ENCODE measurements around the gene RBM39.

The RBM39 gene

GRCh38 chr20:35665949-35666288 is 76.1 kb downstream of the RBM39 start:
- no peak for DNase-seq

GRCh38 chr20:35664466-35665206 is 77.4 kb downstream of the RBM39 start, which contains the start of the genes CPNE1 and RBM12:
CPNE1 (minus strand) TSS chr20:35664900; CDS start chr20:35632923, 31,977 bp downstream.
RBM12 (minus strand) TSS chr20:35664900; CDS start chr20:35655322, 9,578 bp downstream.
- peak; percentile 90 for DNase-seq

GRCh38 chr20:35663516-35664465 is 78.3 kb downstream of the RBM39 start:
- no peak for DNase-seq

GRCh38 chr20:35662551-35662950 is 79.5 kb downstream of the RBM39 start:
- DNase-seq: no peak

GRCh38 chr20:35661908-35662307 is 80.2 kb downstream of the RBM39 start:
- DNase-seq: no peak

- DNase-seq: peak; percentile 37
These were observed 81.0 kb downstream of the RBM39 start for GRCh38 chr20:35661053-35661452.

GRCh38 chr20:35660122-35660937 is 81.7 kb downstream of the RBM39 start:
- no peak for DNase-seq

GRCh38 chr20:35657271-35657670 is 84.8 kb downstream of the RBM39 start:
- DNase-seq: no peak

GRCh38 chr20:35654415-35654814 is 87.6 kb downstream of the RBM39 start:
- no peak for DNase-seq

- DNase-seq: no peak
These were observed 88.2 kb downstream of the RBM39 start for GRCh38 chr20:35653893-35654292.

Measured in kidney glomerular epithelial cell (primary cell).